OCI-LY1 (cell line): ENCODE data around the gene FMN2.

ENCODE experiments used
- H2AFZ ChIP-seq: fragments of 200-600 bp; sonication (generic), shearing (Covaris generic); 2 replicates; pipeline ENCODE4 v1.6.0; 2014; ENCODE audit warnings: antibody characterized with exemption, mild to moderate bottlenecking, low read length
- H3F3A ChIP-seq: fragments of 200-600 bp; sonication (generic), shearing (Covaris generic); 2 replicates; pipeline ENCODE4 v1.6.0; 2014; ENCODE audit warnings: mild to moderate bottlenecking, antibody characterized with exemption, low read length, moderate library complexity; ENCODE audit not compliant: insufficient read depth
- H3K27ac ChIP-seq: fragments of 200-600 bp; sonication (generic); 2 replicates; pipeline ENCODE4 v1.5.1; 2014; ENCODE audit warnings: low read length, mixed run types, mild to moderate bottlenecking, low read depth; ENCODE audit not compliant: poor library complexity, severe bottlenecking
- H3K27me3 ChIP-seq: fragments of 200-600 bp; sonication (generic); 2 replicates; pipeline ENCODE4 v1.6.0; 2014; ENCODE audit warnings: antibody characterized with exemption, mild to moderate bottlenecking, low read length, moderate library complexity; ENCODE audit not compliant: insufficient read depth
- H3K36me3 ChIP-seq: fragments of 200-600 bp; sonication (generic); 2 replicates; pipeline ENCODE4 v1.6.1; 2014; ENCODE audit warnings: mild to moderate bottlenecking, antibody characterized with exemption, low read length, moderate library complexity, mixed read lengths; ENCODE audit not compliant: insufficient read depth
- H3K4me1 ChIP-seq: fragments of 200-600 bp; sonication (generic); 2 replicates; pipeline ENCODE4 v1.5.1; 2014; ENCODE audit warnings: mild to moderate bottlenecking, low read length, moderate library complexity; ENCODE audit not compliant: insufficient read depth, severe bottlenecking
- H3K4me2 ChIP-seq: fragments of 200-600 bp; sonication (generic), shearing (Covaris generic); 2 replicates; pipeline ENCODE4 v1.6.1; 2014; ENCODE audit warnings: low read length
- H3K4me3 ChIP-seq: fragments of 200-600 bp; sonication (generic); 2 replicates; pipeline ENCODE4 v1.5.1; 2014; ENCODE audit warnings: low read length, low read depth, mild to moderate bottlenecking, mixed read lengths; ENCODE audit not compliant: poor library complexity, severe bottlenecking
- H3K79me2 ChIP-seq: fragments of 200-600 bp; shearing (Covaris generic); 2 replicates; pipeline ENCODE4 v1.6.1; 2016; ENCODE audit warnings: mixed run types, low read length, mixed read lengths; ENCODE audit not compliant: insufficient read depth
- H3K9ac ChIP-seq: fragments of 200-600 bp; sonication (generic), shearing (Covaris generic); 2 replicates; pipeline ENCODE4 v1.6.1; 2014; ENCODE audit warnings: mild to moderate bottlenecking, low read length, mixed read lengths
- H3K9me2 ChIP-seq: fragments of 200-600 bp; sonication (generic), shearing (Covaris generic); 2 replicates; pipeline ENCODE4 v1.6.1; 2014; ENCODE audit warnings: low read depth, mild to moderate bottlenecking, low read length, mixed read lengths
- H3K9me3 ChIP-seq: fragments of 200-600 bp; shearing (Covaris generic); 2 replicates; pipeline ENCODE4 v1.6.1; 2014; ENCODE audit warnings: low read length, mixed read lengths
- H4K20me1 ChIP-seq: fragments of 200-600 bp; sonication (generic), shearing (Covaris generic); 2 replicates; pipeline ENCODE4 v1.6.0; 2016; ENCODE audit warnings: mild to moderate bottlenecking, low read length; ENCODE audit not compliant: insufficient read depth
- EZH2 ChIP-seq: fragments of 200-600 bp; sonication (generic), shearing (Covaris generic); IDR thresholded peaks from 2 replicates; pipeline ENCODE4 v1.8.0; 2017; ENCODE audit warnings: borderline replicate concordance, mixed run types, mild to moderate bottlenecking, antibody characterized with exemption, low read length, moderate library complexity, mixed read lengths
- TF ChIP-seq, protein P1 (sequence below): fragments of 200-600 bp; sonication (generic), shearing (Covaris generic); IDR thresholded peaks from 2 replicates; pipeline ENCODE4 v1.5.1; 2017; ENCODE audit warnings: mild to moderate bottlenecking, antibody characterized with exemption, low read length, moderate library complexity, mixed read lengths

Gene FMN2

GRCh38 chr1:240344918-240345317 lies 253.2 kb downstream of the FMN2 start:
- Histone ChIP-seq H3K9me3 (no peaks in the 10 kb centered on the region), H3K27me3 (no peaks in the 10 kb centered on the region), H4K20me1 (no peaks in the 10 kb centered on the region), H3K4me1 (no peaks in the 10 kb centered on the region), H3K9me2 (no peaks in the 10 kb centered on the region), H3F3A (no peaks in the 10 kb centered on the region), H3K27ac (no peak overlapping the region), H3K36me3 (no peaks in the 10 kb centered on the region), H3K9ac (no peak overlapping the region), H2AFZ (no peak overlapping the region), H3K4me3 (no peak overlapping the region), H3K4me2 (no peak overlapping the region), H3K79me2 (no peaks in the 10 kb centered on the region)
- TF ChIP-seq EZH2: no peak
- TF ChIP-seq, protein P1, sequence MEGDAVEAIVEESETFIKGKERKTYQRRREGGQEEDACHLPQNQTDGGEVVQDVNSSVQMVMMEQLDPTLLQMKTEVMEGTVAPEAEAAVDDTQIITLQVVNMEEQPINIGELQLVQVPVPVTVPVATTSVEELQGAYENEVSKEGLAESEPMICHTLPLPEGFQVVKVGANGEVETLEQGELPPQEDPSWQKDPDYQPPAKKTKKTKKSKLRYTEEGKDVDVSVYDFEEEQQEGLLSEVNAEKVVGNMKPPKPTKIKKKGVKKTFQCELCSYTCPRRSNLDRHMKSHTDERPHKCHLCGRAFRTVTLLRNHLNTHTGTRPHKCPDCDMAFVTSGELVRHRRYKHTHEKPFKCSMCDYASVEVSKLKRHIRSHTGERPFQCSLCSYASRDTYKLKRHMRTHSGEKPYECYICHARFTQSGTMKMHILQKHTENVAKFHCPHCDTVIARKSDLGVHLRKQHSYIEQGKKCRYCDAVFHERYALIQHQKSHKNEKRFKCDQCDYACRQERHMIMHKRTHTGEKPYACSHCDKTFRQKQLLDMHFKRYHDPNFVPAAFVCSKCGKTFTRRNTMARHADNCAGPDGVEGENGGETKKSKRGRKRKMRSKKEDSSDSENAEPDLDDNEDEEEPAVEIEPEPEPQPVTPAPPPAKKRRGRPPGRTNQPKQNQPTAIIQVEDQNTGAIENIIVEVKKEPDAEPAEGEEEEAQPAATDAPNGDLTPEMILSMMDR: no peak

DNA sequence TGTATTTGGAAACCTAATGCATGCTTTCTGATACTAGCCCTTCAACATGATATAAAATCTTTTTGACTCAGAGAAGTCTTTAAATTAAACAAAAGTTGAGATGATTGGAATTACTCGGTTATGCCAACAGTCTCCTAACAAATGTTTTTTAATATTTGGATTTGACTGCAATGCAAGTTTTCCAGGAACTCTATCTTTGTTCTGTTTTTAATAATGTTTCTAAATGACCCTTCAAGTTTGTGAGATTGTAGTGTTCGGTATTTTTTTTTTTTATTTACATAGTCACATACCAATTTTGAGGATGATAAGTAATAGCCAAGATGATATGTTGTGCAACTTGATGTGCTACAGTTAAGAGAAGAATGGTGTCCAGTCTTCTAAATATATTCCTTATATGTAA lies 258.0 kb downstream of the FMN2 start:
- no peak overlapping the region for H3K4me2 ChIP-seq
- TF ChIP-seq, protein P1: no peak
- TF ChIP-seq EZH2: no peak
- H3K27ac ChIP-seq: no peak overlapping the region
- H3K9me2 ChIP-seq: no peaks in the 10 kb centered on the region
- H3K9me3 ChIP-seq: no peaks in the 10 kb centered on the region
- H2AFZ ChIP-seq: no peak overlapping the region
- H4K20me1 ChIP-seq: no peaks in the 10 kb centered on the region
- H3K4me3 ChIP-seq: no peak overlapping the region
- no peaks in the 10 kb centered on the region for H3K36me3 ChIP-seq
- no peaks in the 10 kb centered on the region for H3F3A ChIP-seq
- no peaks in the 10 kb centered on the region for H3K27me3 ChIP-seq
- no peak overlapping the region for H3K9ac ChIP-seq
- H3K4me1 ChIP-seq: no peaks in the 10 kb centered on the region
- no peaks in the 10 kb centered on the region for H3K79me2 ChIP-seq

- no peaks in the 10 kb centered on the region for H3K79me2 ChIP-seq
- H3F3A ChIP-seq: no peaks in the 10 kb centered on the region
- H3K36me3 ChIP-seq: no peaks in the 10 kb centered on the region
- H2AFZ ChIP-seq: no peak overlapping the region
- no peaks in the 10 kb centered on the region for H3K4me1 ChIP-seq
- no peaks in the 10 kb centered on the region for H3K9me3 ChIP-seq
- no peak overlapping the region for H3K4me2 ChIP-seq
- H3K27me3 ChIP-seq: no peaks in the 10 kb centered on the region
- H3K4me3 ChIP-seq: no peak overlapping the region
- no peak for TF ChIP-seq EZH2
- TF ChIP-seq, protein P1: no peak
- H3K27ac ChIP-seq: no peak overlapping the region
- no peak overlapping the region for H3K9ac ChIP-seq
- no peaks in the 10 kb centered on the region for H3K9me2 ChIP-seq
- H4K20me1 ChIP-seq: no peaks in the 10 kb centered on the region
Measured at GRCh38 chr1:240350910-240351331, 259.2 kb downstream of the FMN2 start.
